ENCODE results near the gene PUS3. TPM values are rescaled to one million over a fixed set of nuclear protein-coding genes. Genes with fewer than 3 reads are reported as not detected.

The PUS3 gene
- total RNA-seq, 4 donors from 2014 or later: 3.3 to 6.6 (median 5.2) TPM

DNA sequence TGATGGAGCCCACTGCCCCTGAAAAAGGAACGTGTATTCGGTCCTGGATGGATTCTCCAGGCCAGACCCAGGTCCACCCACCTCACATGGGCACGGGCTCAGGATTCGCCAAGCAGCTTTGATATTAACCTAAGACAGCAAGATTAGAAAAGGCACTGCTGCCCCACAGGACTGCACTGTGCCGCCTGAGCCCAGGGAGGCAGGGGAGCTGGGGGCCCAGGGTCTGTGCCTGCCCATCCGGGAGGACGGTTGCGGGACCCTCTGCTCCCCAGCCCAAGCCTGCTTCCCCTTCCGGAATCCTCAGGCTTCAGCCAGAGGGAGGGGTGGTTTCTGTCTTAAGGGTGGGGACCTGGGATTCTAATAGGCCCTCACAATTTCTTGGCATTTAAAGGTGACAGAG lies 29.3 kb upstream of the PUS3 start:
- DNase-seq (ENCODE audit: low spot score in 2 of 2): no peak
- Histone ChIP-seq H3K27me3 (no peaks in the 10 kb centered on the region), H3K27ac (no peak overlapping the region), H3K36me3 (no peaks in the 10 kb centered on the region), H3K9me3 (no peaks in the 10 kb centered on the region), H3K4me3 (no peak overlapping the region), H3K4me1 (no peaks in the 10 kb centered on the region)
- WGBS, 2 donors: 83 to 93% methylated on average over 8 to 9 of the region's 9 CpGs
- TF ChIP-seq CTCF (IDR thresholded peaks at IDR 0.05) (no peak), EP300 (IDR thresholded peaks at IDR 0.05) (no peak), POLR2A (IDR thresholded peaks at IDR 0.05) (no peak)

DNA sequence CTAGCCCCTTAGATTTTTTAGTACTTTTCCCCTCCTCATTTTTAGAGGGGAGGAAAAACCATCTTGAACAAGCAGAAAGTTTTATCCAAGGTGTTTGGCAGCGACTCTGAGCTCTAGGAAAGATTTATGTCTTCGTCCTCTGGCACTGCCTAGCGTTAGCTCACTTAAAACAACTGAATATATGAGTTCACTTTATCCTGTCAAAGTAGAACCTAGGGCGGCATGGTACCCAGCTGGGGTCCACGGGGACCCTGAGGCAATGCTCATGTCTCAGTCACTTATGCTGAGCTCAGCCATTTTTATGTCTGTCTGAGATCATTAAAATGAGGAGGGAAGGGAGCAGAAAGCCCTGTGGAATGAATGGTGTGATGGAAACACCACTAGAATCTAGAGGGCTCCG lies 28.7 kb upstream of the PUS3 start:
- H3K27me3 ChIP-seq: no peaks in the 10 kb centered on the region
- TF ChIP-seq CTCF (IDR thresholded peaks at IDR 0.05) (no peak), POLR2A (IDR thresholded peaks at IDR 0.05) (no peak), EP300 (IDR thresholded peaks at IDR 0.05) (no peak)
- H3K4me1 ChIP-seq: no peaks in the 10 kb centered on the region
- 72 to 80% methylated on average over 6 of the region's 6 CpGs for WGBS, 2 donors
- H3K27ac ChIP-seq: no peak overlapping the region
- no peaks in the 10 kb centered on the region for H3K9me3 ChIP-seq
- no peaks in the 10 kb centered on the region for H3K36me3 ChIP-seq
- no peak overlapping the region for H3K4me3 ChIP-seq
- DNase-seq (ENCODE audit: low spot score in 2 of 2): no peak

DNA sequence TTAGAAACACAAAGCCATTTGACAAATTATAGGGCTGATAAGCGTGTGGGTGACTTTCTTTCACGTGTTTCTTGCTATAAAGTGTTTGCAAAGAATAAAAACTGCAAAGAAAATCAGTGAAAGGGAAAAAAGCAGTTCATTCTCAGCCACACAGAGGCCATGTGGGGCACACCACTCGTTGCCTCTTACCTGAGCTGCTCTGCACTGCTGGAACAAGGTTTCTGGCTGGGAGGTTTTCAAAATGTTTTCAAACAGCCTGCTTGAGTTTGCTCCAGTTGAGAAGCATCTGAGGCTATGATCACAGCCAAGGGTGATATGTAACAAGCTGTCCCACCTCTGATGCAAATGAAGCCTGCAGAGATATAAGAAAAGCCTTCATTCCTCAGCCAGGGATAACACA lies 28.1 kb upstream of the PUS3 start:
- TF ChIP-seq CTCF (IDR thresholded peaks at IDR 0.05) (no peak), EP300 (IDR thresholded peaks at IDR 0.05) (no peak), POLR2A (IDR thresholded peaks at IDR 0.05) (no peak)
- WGBS, 2 donors: 78 to 84% methylated on average over 3 of the region's 3 CpGs
- DNase-seq (ENCODE audit: low spot score in 2 of 2): no peak
- H3K27me3 ChIP-seq: no peaks in the 10 kb centered on the region
- no peak overlapping the region for H3K27ac ChIP-seq
- H3K4me3 ChIP-seq: no peak overlapping the region
- H3K4me1 ChIP-seq: no peaks in the 10 kb centered on the region
- H3K9me3 ChIP-seq: no peaks in the 10 kb centered on the region
- H3K36me3 ChIP-seq: no peaks in the 10 kb centered on the region

- no peaks in the 10 kb centered on the region for H3K36me3 ChIP-seq
- no peak overlapping the region for H3K4me3 ChIP-seq
- no peak overlapping the region for H3K27ac ChIP-seq
- H3K4me1 ChIP-seq: no peaks in the 10 kb centered on the region
- no peak for DNase-seq (ENCODE audit: low spot score in 2 of 2)
- TF ChIP-seq CTCF (IDR thresholded peaks at IDR 0.05): no peak
- 85 to 91% methylated on average over 11 of the region's 11 CpGs for WGBS, 2 donors
- H3K9me3 ChIP-seq: no peaks in the 10 kb centered on the region
- no peaks in the 10 kb centered on the region for H3K27me3 ChIP-seq
These were observed 27.1 kb upstream of the PUS3 start for GRCh38 chr11:125930076-125930450.

DNA sequence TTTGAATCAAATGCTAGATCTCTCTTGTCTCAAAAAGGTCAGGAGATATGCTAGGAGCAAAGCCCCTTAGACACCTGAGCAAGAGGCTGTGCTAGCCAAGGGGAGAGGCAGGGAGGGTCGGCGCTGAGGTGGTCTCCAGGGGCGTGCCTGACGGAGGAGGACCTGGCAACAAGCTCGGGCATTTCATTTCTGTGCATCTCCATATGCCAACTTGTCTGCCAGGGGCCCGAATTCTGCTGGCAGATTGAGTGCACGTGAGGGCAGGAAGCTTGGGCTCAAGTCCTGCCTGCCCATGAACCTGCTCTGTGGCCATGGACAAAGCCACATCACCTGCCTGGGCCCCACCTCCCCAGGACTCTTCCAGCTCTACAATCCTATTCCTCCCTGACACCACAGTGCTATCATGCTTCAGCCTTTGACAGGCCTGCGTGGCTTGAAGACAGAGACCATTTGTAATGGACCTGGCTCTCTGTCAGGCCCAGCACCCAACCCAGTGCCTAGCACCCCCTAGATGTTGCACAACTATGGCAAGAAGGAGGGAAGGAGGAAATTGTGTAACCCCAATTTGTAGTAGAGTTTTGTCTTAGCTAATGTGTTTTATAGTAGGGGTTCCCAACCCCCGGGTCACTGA lies 26.6 kb upstream of the PUS3 start:
- Histone ChIP-seq H3K27ac (no peak overlapping the region), H3K4me3 (no peak overlapping the region), H3K36me3 (no peaks in the 10 kb centered on the region), H3K27me3 (no peaks in the 10 kb centered on the region), H3K4me1 (no peaks in the 10 kb centered on the region), H3K9me3 (no peaks in the 10 kb centered on the region)
- 82 to 87% methylated on average over 9 of the region's 9 CpGs for WGBS, 2 donors
- no peak for DNase-seq (ENCODE audit: low spot score in 2 of 2)
- TF ChIP-seq POLR2A (IDR thresholded peaks at IDR 0.05): no peak
- TF ChIP-seq CTCF (IDR thresholded peaks at IDR 0.05): no peak
- TF ChIP-seq EP300 (IDR thresholded peaks at IDR 0.05): no peak
